H1 (cell line): ENCODE measurements around the gene OGFOD2. TPM values are rescaled to one million over a fixed set of nuclear protein-coding genes. Genes with fewer than 3 reads are reported as not detected.

Experiments
- SIN3A ChIP-seq, 2 experiments: IDR thresholded peaks in 1 of 2; conservative IDR thresholded peaks in 1 of 2; 2 replicates each; pipeline ENCODE4 v1.6.1; 2011 to 2012; ENCODE audit warnings: low read length in 2 of 2, improper control_type of control experiment in 1 of 2, low read depth in 1 of 2, mild to moderate bottlenecking in 1 of 2
- SP2 ChIP-seq: IDR thresholded peaks from 2 replicates; pipeline ENCODE4 v1.6.1; 2012; ENCODE audit warnings: mild to moderate bottlenecking, low read length, inconsistent platforms
- SRF ChIP-seq: IDR thresholded peaks from 2 replicates; pipeline ENCODE4 v1.6.1; 2011; ENCODE audit warnings: mild to moderate bottlenecking, low read depth, low read length, moderate library complexity
- TEAD4 ChIP-seq: IDR thresholded peaks from 2 replicates; pipeline ENCODE4 v1.6.1; 2012; ENCODE audit warnings: low read depth, low read length, inconsistent platforms, mixed read lengths
- polyA plus RNA-seq, 7 experiments: library from polyadenylated mRNA; depleted of rRNA in 3 of 7; stranded (reverse) in 5 of 7; unstranded in 2 of 7; fragments of >200 nt in 5 of 7; fragments of 200-250 nt in 2 of 7; gene quantifications; 1 replicate in 5 of 7; 2 replicates in 1 of 7; 4 replicates in 1 of 7; pipeline versions ENCODE4 v1.2.1 to v1.2.3, GENCODE V29; 2011 to 2013; ENCODE audit warnings: missing spikeins in 2 of 7, mixed read lengths in 2 of 7
- total RNA-seq: library from RNA; stranded (reverse); fragmentation: NEBNext Ultra II Directional; extraction: Animal tissue kit (Norgen Biotek cat#: 25700); gene quantifications from 2 replicates; pipeline ENCODE4 v1.2.1, GENCODE V29; 2021

The OGFOD2 gene
- total and polyA plus RNA-seq, 2 of the 8 experiments (the other 6 are each of a cell fraction or from before 2014, with no cell fraction given): 17.3 to 20.3 TPM

DNA sequence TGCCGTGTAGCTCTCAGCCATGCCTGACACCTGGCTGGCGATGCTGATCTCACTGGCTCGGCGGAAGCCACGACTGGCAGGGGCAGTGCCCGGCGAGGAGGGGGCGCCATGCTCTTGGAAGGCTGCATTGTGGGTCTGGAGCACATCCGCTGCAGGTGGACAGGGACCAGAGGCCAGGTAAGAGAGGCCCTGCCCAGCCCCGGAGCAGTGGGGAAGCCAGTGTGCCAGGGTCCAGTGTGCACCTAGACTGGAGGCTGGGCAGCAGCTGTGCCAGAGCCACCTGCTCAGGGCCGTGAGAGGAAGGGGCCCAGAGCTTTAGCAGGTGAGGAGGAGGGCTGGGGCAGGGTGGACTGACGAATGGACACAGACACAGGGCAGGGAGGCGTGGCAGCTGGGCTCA is 15.5 kb downstream of the OGFOD2 start (continued):
- TF ChIP-seq SP2 (no peak), TEAD4 (no peak), SIN3A (conservative IDR thresholded peaks at IDR 0.05 in 1 of 2, IDR thresholded peaks at IDR 0.05 in 1 of 2; ENCODE audit: low read depth in 1 of 2, low read length in 2 of 2) (no peak), SRF (no peak)
